SK-N-SH (cell line): ENCODE results near the gene TUBA1A.

Experiments used
- NRF1 ChIP-seq: IDR thresholded peaks from 2 replicates; pipeline ENCODE4 v1.6.1; 2012; ENCODE audit warnings: low read depth, mild to moderate bottlenecking, low read length
- TF ChIP-seq, protein P1 (sequence below): fragments of 200-600 bp; sonication (generic); IDR thresholded peaks from 2 replicates; pipeline ENCODE4 v1.6.1; 2017; ENCODE audit warnings: antibody characterized with exemption, mild to moderate bottlenecking, moderate library complexity
- TF ChIP-seq, protein P2 (sequence below): IDR thresholded peaks from 2 replicates; pipeline ENCODE4 v1.6.1; 2012; ENCODE audit warnings: mild to moderate bottlenecking, low read depth, low read length, moderate library complexity

DNA sequence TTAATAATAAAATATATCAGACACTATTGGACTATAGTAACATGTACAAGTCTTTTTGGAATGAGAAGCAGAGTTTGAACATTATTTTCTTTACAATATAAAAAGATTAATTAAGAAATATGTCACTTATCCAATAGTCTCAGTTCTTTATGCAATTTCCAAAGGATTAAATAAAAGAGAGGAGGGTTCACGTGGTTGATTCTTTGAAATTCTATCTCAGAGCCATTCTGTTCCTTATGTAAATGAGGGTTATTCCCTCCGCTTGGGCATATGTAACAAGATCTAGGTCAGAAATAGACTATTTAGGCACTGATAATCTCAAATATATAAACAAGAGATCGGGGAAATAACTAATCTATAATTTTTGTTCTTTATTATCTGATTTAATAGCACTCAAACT, 2.1 kb upstream of the TUBA1A start:
- TF ChIP-seq, protein P1, sequence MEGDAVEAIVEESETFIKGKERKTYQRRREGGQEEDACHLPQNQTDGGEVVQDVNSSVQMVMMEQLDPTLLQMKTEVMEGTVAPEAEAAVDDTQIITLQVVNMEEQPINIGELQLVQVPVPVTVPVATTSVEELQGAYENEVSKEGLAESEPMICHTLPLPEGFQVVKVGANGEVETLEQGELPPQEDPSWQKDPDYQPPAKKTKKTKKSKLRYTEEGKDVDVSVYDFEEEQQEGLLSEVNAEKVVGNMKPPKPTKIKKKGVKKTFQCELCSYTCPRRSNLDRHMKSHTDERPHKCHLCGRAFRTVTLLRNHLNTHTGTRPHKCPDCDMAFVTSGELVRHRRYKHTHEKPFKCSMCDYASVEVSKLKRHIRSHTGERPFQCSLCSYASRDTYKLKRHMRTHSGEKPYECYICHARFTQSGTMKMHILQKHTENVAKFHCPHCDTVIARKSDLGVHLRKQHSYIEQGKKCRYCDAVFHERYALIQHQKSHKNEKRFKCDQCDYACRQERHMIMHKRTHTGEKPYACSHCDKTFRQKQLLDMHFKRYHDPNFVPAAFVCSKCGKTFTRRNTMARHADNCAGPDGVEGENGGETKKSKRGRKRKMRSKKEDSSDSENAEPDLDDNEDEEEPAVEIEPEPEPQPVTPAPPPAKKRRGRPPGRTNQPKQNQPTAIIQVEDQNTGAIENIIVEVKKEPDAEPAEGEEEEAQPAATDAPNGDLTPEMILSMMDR: no peak
- TF ChIP-seq, protein P2, sequence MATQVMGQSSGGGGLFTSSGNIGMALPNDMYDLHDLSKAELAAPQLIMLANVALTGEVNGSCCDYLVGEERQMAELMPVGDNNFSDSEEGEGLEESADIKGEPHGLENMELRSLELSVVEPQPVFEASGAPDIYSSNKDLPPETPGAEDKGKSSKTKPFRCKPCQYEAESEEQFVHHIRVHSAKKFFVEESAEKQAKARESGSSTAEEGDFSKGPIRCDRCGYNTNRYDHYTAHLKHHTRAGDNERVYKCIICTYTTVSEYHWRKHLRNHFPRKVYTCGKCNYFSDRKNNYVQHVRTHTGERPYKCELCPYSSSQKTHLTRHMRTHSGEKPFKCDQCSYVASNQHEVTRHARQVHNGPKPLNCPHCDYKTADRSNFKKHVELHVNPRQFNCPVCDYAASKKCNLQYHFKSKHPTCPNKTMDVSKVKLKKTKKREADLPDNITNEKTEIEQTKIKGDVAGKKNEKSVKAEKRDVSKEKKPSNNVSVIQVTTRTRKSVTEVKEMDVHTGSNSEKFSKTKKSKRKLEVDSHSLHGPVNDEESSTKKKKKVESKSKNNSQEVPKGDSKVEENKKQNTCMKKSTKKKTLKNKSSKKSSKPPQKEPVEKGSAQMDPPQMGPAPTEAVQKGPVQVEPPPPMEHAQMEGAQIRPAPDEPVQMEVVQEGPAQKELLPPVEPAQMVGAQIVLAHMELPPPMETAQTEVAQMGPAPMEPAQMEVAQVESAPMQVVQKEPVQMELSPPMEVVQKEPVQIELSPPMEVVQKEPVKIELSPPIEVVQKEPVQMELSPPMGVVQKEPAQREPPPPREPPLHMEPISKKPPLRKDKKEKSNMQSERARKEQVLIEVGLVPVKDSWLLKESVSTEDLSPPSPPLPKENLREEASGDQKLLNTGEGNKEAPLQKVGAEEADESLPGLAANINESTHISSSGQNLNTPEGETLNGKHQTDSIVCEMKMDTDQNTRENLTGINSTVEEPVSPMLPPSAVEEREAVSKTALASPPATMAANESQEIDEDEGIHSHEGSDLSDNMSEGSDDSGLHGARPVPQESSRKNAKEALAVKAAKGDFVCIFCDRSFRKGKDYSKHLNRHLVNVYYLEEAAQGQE: no peak
- TF ChIP-seq NRF1: no peak
